ENCODE data around the gene ARHGAP29.

Gene ARHGAP29

DNA sequence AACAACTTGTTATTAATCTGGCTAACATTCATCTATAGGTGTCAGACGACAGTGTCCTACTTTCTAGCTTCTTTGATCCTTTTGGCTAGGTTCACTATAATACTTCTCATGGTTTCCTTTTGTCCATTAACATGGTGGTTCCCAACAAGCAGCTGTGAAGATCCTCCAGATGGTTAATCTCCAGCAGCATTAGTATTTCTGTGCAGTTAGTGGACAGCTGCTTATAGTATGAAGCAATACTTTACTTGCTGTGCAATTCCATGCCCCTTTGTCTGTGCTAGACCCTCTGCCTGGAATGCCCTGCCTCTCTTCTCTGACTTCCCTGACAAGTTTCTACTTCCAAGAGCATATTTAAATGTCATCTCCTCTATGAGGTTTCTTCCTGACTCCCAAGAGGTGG is 41.7 kb upstream of the ARHGAP29 start:
- H3K36me3 ChIP-seq (ENCODE audit: insufficient read depth, low read length): no peaks in the 10 kb centered on the region
- H3K4me1 ChIP-seq (ENCODE audit: insufficient read depth, low read length, poor library complexity, severe bottlenecking): no peaks in the 10 kb centered on the region
- no peaks in the 10 kb centered on the region for H4K20me1 ChIP-seq (ENCODE audit: insufficient read depth, low read length, poor library complexity, severe bottlenecking)
- no peak overlapping the region for H2AFZ ChIP-seq (ENCODE audit: low read length)
- H3K27me3 ChIP-seq (ENCODE audit: insufficient read depth, low read length, poor library complexity, severe bottlenecking): no peaks in the 10 kb centered on the region
- H3F3A ChIP-seq (ENCODE audit: low read depth): no peaks in the 10 kb centered on the region
- no peaks in the 10 kb centered on the region for H3K79me2 ChIP-seq (ENCODE audit: insufficient read depth, low read length)
- no peak overlapping the region for H3K4me2 ChIP-seq (ENCODE audit: low read depth, low read length, poor library complexity, severe bottlenecking)
- no peak overlapping the region for H3K9ac ChIP-seq (ENCODE audit: low read depth, low read length, poor library complexity, severe bottlenecking)
- no peaks in the 10 kb centered on the region for H3K9me3 ChIP-seq (ENCODE audit: insufficient read depth, low read depth, low read length)
- no peaks in the 10 kb centered on the region for H3K9me2 ChIP-seq (replicated peaks; ENCODE audit: low read depth, low read length)
- no peak for TF ChIP-seq EZH2phosphoT487 (IDR thresholded peaks at IDR 0.05; ENCODE audit: borderline replicate concordance)
- TF ChIP-seq, protein P1, sequence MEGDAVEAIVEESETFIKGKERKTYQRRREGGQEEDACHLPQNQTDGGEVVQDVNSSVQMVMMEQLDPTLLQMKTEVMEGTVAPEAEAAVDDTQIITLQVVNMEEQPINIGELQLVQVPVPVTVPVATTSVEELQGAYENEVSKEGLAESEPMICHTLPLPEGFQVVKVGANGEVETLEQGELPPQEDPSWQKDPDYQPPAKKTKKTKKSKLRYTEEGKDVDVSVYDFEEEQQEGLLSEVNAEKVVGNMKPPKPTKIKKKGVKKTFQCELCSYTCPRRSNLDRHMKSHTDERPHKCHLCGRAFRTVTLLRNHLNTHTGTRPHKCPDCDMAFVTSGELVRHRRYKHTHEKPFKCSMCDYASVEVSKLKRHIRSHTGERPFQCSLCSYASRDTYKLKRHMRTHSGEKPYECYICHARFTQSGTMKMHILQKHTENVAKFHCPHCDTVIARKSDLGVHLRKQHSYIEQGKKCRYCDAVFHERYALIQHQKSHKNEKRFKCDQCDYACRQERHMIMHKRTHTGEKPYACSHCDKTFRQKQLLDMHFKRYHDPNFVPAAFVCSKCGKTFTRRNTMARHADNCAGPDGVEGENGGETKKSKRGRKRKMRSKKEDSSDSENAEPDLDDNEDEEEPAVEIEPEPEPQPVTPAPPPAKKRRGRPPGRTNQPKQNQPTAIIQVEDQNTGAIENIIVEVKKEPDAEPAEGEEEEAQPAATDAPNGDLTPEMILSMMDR (conservative IDR thresholded peaks at IDR 0.05; ENCODE audit: low read length): no peak
- H3K4me3 ChIP-seq (ENCODE audit: low read length, poor library complexity, severe bottlenecking): no peak overlapping the region

DNA sequence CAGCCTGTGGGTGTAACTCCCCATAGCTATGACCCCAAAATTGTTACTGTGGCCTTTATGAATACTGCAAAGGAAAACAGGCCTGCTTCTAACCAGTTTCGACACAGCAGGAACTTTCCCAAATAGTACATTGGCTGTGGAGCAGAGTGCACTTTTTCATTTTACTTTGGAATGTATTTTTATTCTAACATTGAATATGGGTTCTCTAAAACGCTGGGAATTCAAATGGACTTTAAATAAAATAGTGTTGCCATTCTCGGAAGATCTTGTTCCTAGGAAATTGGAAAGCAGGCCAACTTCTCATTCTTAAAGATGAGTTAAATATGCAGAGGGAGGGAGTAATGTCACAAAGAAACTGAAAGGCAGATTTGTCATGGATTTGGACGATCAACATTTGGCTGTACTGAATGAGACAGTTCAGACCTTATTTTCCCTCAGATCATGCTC is 39.6 kb upstream of the ARHGAP29 start:
- Histone ChIP-seq H4K20me1 (ENCODE audit: insufficient read depth, low read length, poor library complexity, severe bottlenecking) (no peaks in the 10 kb centered on the region), H3K36me3 (ENCODE audit: insufficient read depth, low read length) (no peaks in the 10 kb centered on the region), H3F3A (ENCODE audit: low read depth) (no peaks in the 10 kb centered on the region), H3K4me1 (ENCODE audit: insufficient read depth, low read length, poor library complexity, severe bottlenecking) (no peaks in the 10 kb centered on the region), H3K27me3 (ENCODE audit: insufficient read depth, low read length, poor library complexity, severe bottlenecking) (no peaks in the 10 kb centered on the region), H3K9me2 (replicated peaks; ENCODE audit: low read depth, low read length) (no peaks in the 10 kb centered on the region), H3K79me2 (ENCODE audit: insufficient read depth, low read length) (no peaks in the 10 kb centered on the region), H3K9ac (ENCODE audit: low read depth, low read length, poor library complexity, severe bottlenecking) (no peak overlapping the region), H2AFZ (ENCODE audit: low read length) (no peak overlapping the region), H3K9me3 (ENCODE audit: insufficient read depth, low read depth, low read length) (no peaks in the 10 kb centered on the region), H3K4me3 (ENCODE audit: low read length, poor library complexity, severe bottlenecking) (no peak overlapping the region), H3K4me2 (ENCODE audit: low read depth, low read length, poor library complexity, severe bottlenecking) (no peak overlapping the region)
- TF ChIP-seq, protein P1 (conservative IDR thresholded peaks at IDR 0.05; ENCODE audit: low read length): no peak

DNA sequence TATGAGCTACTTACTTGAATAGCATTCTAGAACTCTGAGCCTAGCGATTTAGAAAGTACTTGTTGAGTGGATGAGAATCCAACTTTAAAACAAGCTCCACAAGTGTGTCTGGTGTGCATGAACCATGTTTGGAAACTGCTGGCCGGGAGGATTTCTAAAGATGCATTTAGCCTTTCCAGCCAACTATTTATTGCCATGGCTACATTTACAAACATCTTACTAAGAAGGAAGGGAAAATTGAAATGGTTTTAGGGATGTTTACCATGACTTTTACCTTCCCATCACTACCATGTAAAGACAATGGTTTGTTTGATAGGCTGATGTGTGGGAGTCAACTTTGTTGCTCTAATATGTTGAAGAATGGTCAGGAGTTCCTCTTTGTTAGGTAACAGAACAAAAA is 37.7 kb upstream of the ARHGAP29 start:
- Histone ChIP-seq H2AFZ (ENCODE audit: low read length) (no peak overlapping the region), H3K79me2 (ENCODE audit: insufficient read depth, low read length) (no peaks in the 10 kb centered on the region)

More for the DNA sequence above, 37.7 kb upstream of the ARHGAP29 start:
- Histone ChIP-seq H3K27me3 (ENCODE audit: insufficient read depth, low read length, poor library complexity, severe bottlenecking) (no peaks in the 10 kb centered on the region), H3K4me1 (ENCODE audit: insufficient read depth, low read length, poor library complexity, severe bottlenecking) (no peaks in the 10 kb centered on the region), H3K9me3 (ENCODE audit: insufficient read depth, low read depth, low read length) (no peaks in the 10 kb centered on the region), H3K9ac (ENCODE audit: low read depth, low read length, poor library complexity, severe bottlenecking) (no peak overlapping the region), H3F3A (ENCODE audit: low read depth) (no peaks in the 10 kb centered on the region), H4K20me1 (ENCODE audit: insufficient read depth, low read length, poor library complexity, severe bottlenecking) (no peaks in the 10 kb centered on the region), H3K4me3 (ENCODE audit: low read length, poor library complexity, severe bottlenecking) (no peak overlapping the region), H3K4me2 (ENCODE audit: low read depth, low read length, poor library complexity, severe bottlenecking) (no peak overlapping the region), H3K36me3 (ENCODE audit: insufficient read depth, low read length) (no peaks in the 10 kb centered on the region), H3K9me2 (replicated peaks; ENCODE audit: low read depth, low read length) (no peaks in the 10 kb centered on the region)
- TF ChIP-seq, protein P1 (conservative IDR thresholded peaks at IDR 0.05; ENCODE audit: low read length): no peak
- no peak for TF ChIP-seq EZH2phosphoT487 (IDR thresholded peaks at IDR 0.05; ENCODE audit: borderline replicate concordance)

All from Loucy (cell line).